K562 (cell line): ENCODE measurements around the gene LONRF2. TPM values are rescaled to one million over a fixed set of nuclear protein-coding genes. Genes with fewer than 3 reads are reported as not detected.

Experiments
- ATAC-seq: fragments of 200-7000 bp; cut with Tn5 transposase; 3 replicates; pipeline ENCODE4 v1.9.1; 2020; ENCODE audit warnings: moderate library complexity
- BruUV-seq: library from RNA; stranded (reverse); fragments of 400-500 nt; replicated peaks from 2 replicates; lab custom pipeline; 2021; lab: Mats Ljungman, UMichigan
- CTCF ChIA-PET: fragments of 300-600 bp; formaldehyde crosslinking; extraction: SDS; loops from one replicate; lab custom pipeline; 2021; ENCODE audit warnings: low intra/inter-chr PET ratio; lab: Yijun Ruan, JAX
- POLR2A ChIA-PET: fragments of 300-600, 350-650 bp; sonication (Branson Sonifier 250); formaldehyde crosslinking; extraction: SDS; loops from one replicate; lab custom pipeline; 2021; ENCODE audit warnings: antibody characterized with exemption, inconsistent platforms; lab: Yijun Ruan, JAX
- DNase-seq, 4 experiments: peaks; one replicate each; pipeline versions ENCODE4 v3.0.0 to v3.0.0-alpha.2; 2011 to 2018; ENCODE audit warnings: low spot score in 3 of 4, mixed read lengths in 3 of 4; ENCODE audit errors: extremely low read depth in 1 of 4
- FAIRE-seq: peaks from 2 replicates; lab custom pipeline; 2011; peaks lifted over from hg19 to GRCh38; lab: Jason Lieb, UNC
- H2AFZ ChIP-seq: 2 replicates; pipeline ENCODE4 v1.6.0; 2011; ENCODE audit warnings: low read depth, low read length, control low read depth, inconsistent platforms
- H3K27ac ChIP-seq: fragments of 200-600 bp; 3 replicates; pipeline ENCODE4 v1.8.0; 2011; ENCODE audit warnings: low read depth, mild to moderate bottlenecking, control low read depth, inconsistent platforms, low read length, moderate library complexity, mixed read lengths; ENCODE audit errors: extremely low read depth
- H3K27me3 ChIP-seq, 2 experiments: fragments of 300-600 bp in 1 of 2; 2 replicates in 1 of 2; 3 replicates in 1 of 2; pipeline versions ENCODE4 v1.6.0 to v1.8.0; 2011; ENCODE audit warnings: inconsistent platforms in 2 of 2, low read length in 2 of 2, mild to moderate bottlenecking in 1 of 2, mixed read lengths in 1 of 2, moderate library complexity in 1 of 2; ENCODE audit not compliant: control insufficient read depth in 2 of 2, insufficient read depth in 2 of 2
- H3K36me3 ChIP-seq: fragments of 300-600 bp; 3 replicates; pipeline ENCODE4 v1.8.0; 2011; ENCODE audit warnings: mild to moderate bottlenecking, low read length, inconsistent platforms; ENCODE audit not compliant: control insufficient read depth, insufficient read depth
- H3K4me1 ChIP-seq, 2 experiments: fragments of 200-600 bp in 1 of 2; replicated peaks in 1 of 2; 2 replicates in 1 of 2; 3 replicates in 1 of 2; pipeline versions ENCODE4 v1.5.1 to v1.8.0; 2011; ENCODE audit warnings: inconsistent platforms in 2 of 2, low read length in 2 of 2, mild to moderate bottlenecking in 1 of 2, mixed read lengths in 1 of 2, moderate library complexity in 1 of 2; ENCODE audit not compliant: control insufficient read depth in 2 of 2, insufficient read depth in 2 of 2
- H3K4me2 ChIP-seq: 2 replicates; pipeline ENCODE4 v1.6.1; 2011; ENCODE audit warnings: low read length, control low read depth, inconsistent platforms, mixed read lengths; ENCODE audit not compliant: insufficient read depth
- H3K4me3 ChIP-seq: fragments of 200-600 bp; sonication (generic), shearing (Covaris generic); 2 replicates; pipeline ENCODE4 v1.5.1; 2016; ENCODE audit warnings: control low read depth, inconsistent platforms
- H3K79me2 ChIP-seq: fragments of 200-600 bp; 3 replicates; pipeline ENCODE4 v1.8.0; 2011; ENCODE audit warnings: low read length, inconsistent platforms; ENCODE audit not compliant: control insufficient read depth, insufficient read depth
- H3K9ac ChIP-seq, 2 experiments: 2 replicates each; pipeline versions ENCODE4 v1.6.0 to v1.6.1; 2011; ENCODE audit warnings: low read depth in 2 of 2, low read length in 2 of 2, control low read depth in 1 of 2, inconsistent platforms in 1 of 2, mild to moderate bottlenecking in 1 of 2, mixed read lengths in 1 of 2; ENCODE audit not compliant: insufficient read depth in 1 of 2
- H3K9me1 ChIP-seq: one replicate; pipeline ENCODE4 v1.6.0; 2011; ENCODE audit warnings: inconsistent platforms, mild to moderate bottlenecking, low read length, moderate library complexity; ENCODE audit not compliant: control insufficient read depth, insufficient read depth
- H3K9me3 ChIP-seq: replicated peaks from 2 replicates; pipeline ENCODE4 v1.5.1; 2011; ENCODE audit warnings: low read depth, low read length, inconsistent platforms; ENCODE audit not compliant: control insufficient read depth, insufficient read depth
- H4K20me1 ChIP-seq: replicated peaks from 2 replicates; pipeline ENCODE4 v1.6.1; 2011; ENCODE audit warnings: low read length, inconsistent platforms, mixed read lengths; ENCODE audit not compliant: control insufficient read depth, insufficient read depth
- BRF1 ChIP-seq: IDR thresholded peaks from 3 replicates; pipeline ENCODE4 v1.6.1; 2011; ENCODE audit warnings: borderline replicate concordance, mild to moderate bottlenecking; ENCODE audit not compliant: insufficient read length; ENCODE audit errors: extremely low read depth
- HNRNPUL1 ChIP-seq: fragments of 200-400 bp; formaldehyde crosslinking; IDR thresholded peaks from 2 replicates; pipeline ENCODE4 v1.6.1; 2017; ENCODE audit warnings: low read length
- KAT8 ChIP-seq: fragments of 450-650 bp; IDR thresholded peaks from 2 replicates; pipeline ENCODE4 v1.6.1; 2016; ENCODE audit warnings: low read depth, mild to moderate bottlenecking
- KDM1A ChIP-seq, 2 experiments: fragments of 450-650 bp; IDR thresholded peaks; 2 replicates each; pipeline ENCODE4 v1.6.1; 2016; ENCODE audit warnings: mild to moderate bottlenecking in 2 of 2
- KDM5B ChIP-seq: fragments of 200-600 bp; sonication (generic); IDR thresholded peaks from 2 replicates; pipeline ENCODE4 v1.6.1; 2012; ENCODE audit warnings: low read depth, mild to moderate bottlenecking, moderate library complexity, low read length, control low read depth, inconsistent platforms; ENCODE audit not compliant: insufficient replicate concordance
- RAD21 ChIP-seq, 2 experiments: fragments of 250-450 bp in 1 of 2; fragments of 450-650 bp in 1 of 2; sonication (Bioruptor Pico) in 1 of 2; formaldehyde crosslinking in 1 of 2; IDR thresholded peaks in 1 of 2; conservative IDR thresholded peaks in 1 of 2; 2 replicates each; pipeline versions ENCODE4 v1.4.0 to v1.8.0; 2020 to 2022; ENCODE audit warnings: mild to moderate bottlenecking in 2 of 2, moderate library complexity in 1 of 2
- RFX1 ChIP-seq: fragments of 450-650 bp; IDR thresholded peaks from 2 replicates; pipeline ENCODE4 v1.6.1; 2016; ENCODE audit warnings: mild to moderate bottlenecking, moderate library complexity
- TAF9B ChIP-seq: fragments of 450-650 bp; IDR thresholded peaks from 2 replicates; pipeline ENCODE4 v1.6.1; 2018; ENCODE audit warnings: mild to moderate bottlenecking; ENCODE audit not compliant: partially characterized antibody
- ZBTB9 ChIP-seq: fragments of 450-650 bp; formaldehyde crosslinking; IDR thresholded peaks from 2 replicates; pipeline ENCODE4 v1.4.0; 2020; ENCODE audit warnings: mild to moderate bottlenecking, moderate library complexity
- ZC3H8 ChIP-seq: fragments of 450-650 bp; IDR thresholded peaks from 2 replicates; pipeline ENCODE4 v1.6.1; 2017
- ZNF165 ChIP-seq: fragments of 250-450 bp; sonication (Bioruptor Pico); IDR thresholded peaks from 2 replicates; pipeline ENCODE4 v1.4.0; 2020; ENCODE audit warnings: borderline replicate concordance
- ZNF316 ChIP-seq: fragments of 450-650 bp; IDR thresholded peaks from 2 replicates; pipeline ENCODE4 v1.6.1; 2016
- ZNF609 ChIP-seq: sonication (generic); formaldehyde crosslinking; IDR thresholded peaks from 2 replicates; pipeline ENCODE4 v1.8.1; 2023; ENCODE audit warnings: missing genetic modification reagents, mild to moderate bottlenecking, borderline replicate concordance
- WGBS: fragments of 100-300 bp; shearing (Covaris generic); methylation state at CpG from one replicate; pipeline ENCODE4 v1.1.6; 2016; ENCODE audit warnings: low coverage, mixed read lengths; ENCODE audit not compliant: insufficient coverage; ENCODE audit errors: missing lambda C conversion rate; 5-methylcytosine and 5-hydroxymethylcytosine counted together
- in situ Hi-C: fragments of 300-500 bp; cut with MboI; formaldehyde crosslinking; loops from 4 replicates; pipeline ENCODE4 v1.15.0; 2018; ENCODE audit warnings: inconsistent platforms, mixed read lengths
- intact Hi-C: fragments of 100-400 bp; cut with micrococcal nuclease; formaldehyde crosslinking; loops from 2 replicates; pipeline ENCODE4 v1.14.2; 2022
- polyA plus RNA-seq, 8 experiments: library from polyadenylated mRNA; depleted of rRNA in 4 of 8; stranded (reverse) in 5 of 8; unstranded in 3 of 8; fragments of >200 nt; fragmentation: Nextera tagmentation in 2 of 8; fragmentation: Illumina TruSeq in 1 of 8; extraction: Ambion mirVana in 2 of 8; extraction: Trizol in 1 of 8; gene quantifications; 2 replicates each; pipeline versions ENCODE4 v1.2.1 to v1.2.3, GENCODE V29; 2011 to 2014; ENCODE audit warnings: inconsistent platforms in 1 of 8, missing spikeins in 1 of 8
- total RNA-seq, 7 experiments: library from RNA; depleted of rRNA in 6 of 7; stranded (reverse); fragments of >200 nt in 6 of 7; fragmentation: Illumina TruSeq in 2 of 7; extraction: Trizol in 2 of 7; gene quantifications; 2 replicates each; pipeline versions ENCODE4 v1.2.1 to v1.2.3, GENCODE V29; 2011 to 2021; ENCODE audit warnings: low replicate concordance in 1 of 7
- TF ChIP-seq, protein P1 (sequence below): fragments of 250-450 bp; sonication (Bioruptor Pico); IDR thresholded peaks from 2 replicates; pipeline ENCODE4 v1.4.0; 2020; ENCODE audit warnings: mild to moderate bottlenecking

The LONRF2 gene
- total and polyA plus RNA-seq, 9 of the 15 experiments (the other 6 are each of a cell fraction or from before 2014, with no cell fraction given): 0.35 to 5.0 (median 2.7) TPM

- H3K27ac ChIP-seq: no peak overlapping the region
- no peaks in the 10 kb centered on the region; the same call in 1 of the 2 replicates for H4K20me1 ChIP-seq
- no peaks in the 10 kb centered on the region for H3K36me3 ChIP-seq
- H3K79me2 ChIP-seq: no peaks in the 10 kb centered on the region
- no peaks in the 10 kb centered on the region for H3K9me3 ChIP-seq
- in situ Hi-C loops (loop anchor here (25.0 kb wide), 1 partner anchor 524 kb away; no protein-coding TSS in a partner anchor), intact Hi-C loops (no loop called here)
- ATAC-seq: no peak
- no peak overlapping the region for H3K4me2 ChIP-seq
- WGBS: 1% methylated on average over 6 of the region's 6 CpGs
- no peaks in the 10 kb centered on the region for H3K4me1 ChIP-seq
- H3K9ac ChIP-seq: no peak overlapping the region
- ChIA-PET POLR2A (interaction anchor here (0.6 kb wide), 1 partner anchor 327 kb away, joined by 3 read pairs; the partner anchor contains the start of gene PDCL3), CTCF (interaction anchor here (0.5 kb wide), 1 partner anchor 233 kb away, joined by 3 read pairs; no protein-coding TSS in a partner anchor)
- DNase-seq: no peak
- H3K4me3 ChIP-seq: no peak overlapping the region
- H3K9me1 ChIP-seq: no peaks in the 10 kb centered on the region
- no peak overlapping the region for H2AFZ ChIP-seq
- H3K27me3 ChIP-seq: peaks cover 22 to 66% of the 10 kb centered on the region in 2 experiments; a peak in 3 of 5 replicates
- no TSS peak for BruUV-seq
- FAIRE-seq: no peak
- TF ChIP-seq ZNF609 (CRISPR knock-in tag) (no peak), ZNF316 (no peak), TAF9B (no peak), HNRNPUL1 (no peak), RFX1 (no peak), ZBTB9 (CRISPR knock-in tag) (no peak), ZNF165 (CRISPR knock-in tag) (no peak), KDM1A (IDR thresholded peaks at IDR 0.05) (no peak), KDM5B (no peak), ZC3H8 (no peak), KAT8 (no peak), RAD21 (CRISPR knock-in tag; conservative IDR thresholded peaks at IDR 0.05 in 1 of 2, IDR thresholded peaks at IDR 0.05 in 1 of 2) (no peak), BRF1 (no peak)
- TF ChIP-seq, protein P1, sequence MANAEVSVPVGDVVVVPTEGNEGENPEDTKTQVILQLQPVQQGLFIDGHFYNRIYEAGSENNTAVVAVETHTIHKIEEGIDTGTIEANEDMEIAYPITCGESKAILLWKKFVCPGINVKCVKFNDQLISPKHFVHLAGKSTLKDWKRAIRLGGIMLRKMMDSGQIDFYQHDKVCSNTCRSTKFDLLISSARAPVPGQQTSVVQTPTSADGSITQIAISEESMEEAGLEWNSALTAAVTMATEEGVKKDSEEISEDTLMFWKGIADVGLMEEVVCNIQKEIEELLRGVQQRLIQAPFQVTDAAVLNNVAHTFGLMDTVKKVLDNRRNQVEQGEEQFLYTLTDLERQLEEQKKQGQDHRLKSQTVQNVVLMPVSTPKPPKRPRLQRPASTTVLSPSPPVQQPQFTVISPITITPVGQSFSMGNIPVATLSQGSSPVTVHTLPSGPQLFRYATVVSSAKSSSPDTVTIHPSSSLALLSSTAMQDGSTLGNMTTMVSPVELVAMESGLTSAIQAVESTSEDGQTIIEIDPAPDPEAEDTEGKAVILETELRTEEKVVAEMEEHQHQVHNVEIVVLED (CRISPR knock-in tag): no peak
Observed at GRCh38 chr2:100236166-100236565, 86.1 kb downstream of the LONRF2 start.
